ENCODE data around the gene DNTT. TPM values are rescaled to one million over a fixed set of nuclear protein-coding genes. Genes with fewer than 3 reads are reported as not detected.
A peak's percentile ranks its signal among the peaks of the same experiment; 100 is the strongest.

The DNTT gene
- not detected for total RNA-seq

- ATAC-seq (no peak), DNase-seq (ENCODE audit: low spot score) (no peak)
These were observed at the start of gene DNTT for GRCh38 chr10:96304230-96304629. Gene DNTT (plus strand): TSS chr10:96304434. CDS start chr10:96304498, 64 bp downstream.

- ATAC-seq = no peak
- DNase-seq (ENCODE audit: low spot score) = no peak
These were observed 49.3 kb upstream of the DNTT start for GRCh38 chr10:96254976-96255375.

GRCh38 chr10:96255549-96256333 lies 48.5 kb upstream of the DNTT start:
- DNase-seq (ENCODE audit: low spot score) = no peak
- ATAC-seq = no peak

GRCh38 chr10:96257944-96258343 lies 46.3 kb upstream of the DNTT start:
- DNase-seq (ENCODE audit: low spot score) (no peak), ATAC-seq (peak; percentile 72)

- DNase-seq (ENCODE audit: low spot score) (no peak), ATAC-seq (no peak)
These were observed 45.1 kb upstream of the DNTT start for GRCh38 chr10:96259150-96259549.

GRCh38 chr10:96260014-96260413 lies 44.2 kb upstream of the DNTT start:
- ATAC-seq (peak; percentile 15), DNase-seq (ENCODE audit: low spot score) (no peak)

GRCh38 chr10:96261132-96261531 lies 43.1 kb upstream of the DNTT start:
- DNase-seq (ENCODE audit: low spot score) (no peak), ATAC-seq (no peak)

GRCh38 chr10:96261930-96262329 lies 42.3 kb upstream of the DNTT start:
- DNase-seq (ENCODE audit: low spot score) = no peak
- no peak for ATAC-seq

GRCh38 chr10:96263176-96263575 lies 41.1 kb upstream of the DNTT start:
- ATAC-seq = no peak
- no peak for DNase-seq (ENCODE audit: low spot score)

GRCh38 chr10:96263669-96264068 lies 40.6 kb upstream of the DNTT start:
- no peak for DNase-seq (ENCODE audit: low spot score)
- ATAC-seq = no peak

GRCh38 chr10:96264938-96265337 lies 39.3 kb upstream of the DNTT start:
- ATAC-seq = no peak
- no peak for DNase-seq (ENCODE audit: low spot score)

- DNase-seq (ENCODE audit: low spot score) = peak; percentile 67
These were observed 38.0 kb upstream of the DNTT start for GRCh38 chr10:96266118-96266770.

GRCh38 chr10:96267234-96267705 lies 37.0 kb upstream of the DNTT start:
- no peak for ATAC-seq
- DNase-seq (ENCODE audit: low spot score) = no peak

More at GRCh38 chr10:96266118-96266770, 38.0 kb upstream of the DNTT start:
- peak; percentile 80 for ATAC-seq

GRCh38 chr10:96268341-96268909 lies 35.8 kb upstream of the DNTT start:
- DNase-seq (ENCODE audit: low spot score) = no peak
- ATAC-seq = no peak

GRCh38 chr10:96269438-96270300 lies 34.6 kb upstream of the DNTT start:
- ATAC-seq (peak; percentile 12), DNase-seq (ENCODE audit: low spot score) (no peak)

- DNase-seq (ENCODE audit: low spot score) = no peak
- ATAC-seq = no peak
These were observed 33.7 kb upstream of the DNTT start for GRCh38 chr10:96270571-96270970.

- ATAC-seq (peak; percentile 72), DNase-seq (ENCODE audit: low spot score) (peak; percentile 79)
These were observed 33.0 kb upstream of the DNTT start, which contains the start of gene BLNK for GRCh38 chr10:96271016-96271815. Gene BLNK (minus strand): TSS chr10:96271569. CDS start chr10:96271398, 171 bp downstream.

- DNase-seq (ENCODE audit: low spot score) (no peak), ATAC-seq (no peak)
These were observed 31.6 kb upstream of the DNTT start for GRCh38 chr10:96272316-96273280.
